ENCODE measurements around the gene CLCN6.

DNA sequence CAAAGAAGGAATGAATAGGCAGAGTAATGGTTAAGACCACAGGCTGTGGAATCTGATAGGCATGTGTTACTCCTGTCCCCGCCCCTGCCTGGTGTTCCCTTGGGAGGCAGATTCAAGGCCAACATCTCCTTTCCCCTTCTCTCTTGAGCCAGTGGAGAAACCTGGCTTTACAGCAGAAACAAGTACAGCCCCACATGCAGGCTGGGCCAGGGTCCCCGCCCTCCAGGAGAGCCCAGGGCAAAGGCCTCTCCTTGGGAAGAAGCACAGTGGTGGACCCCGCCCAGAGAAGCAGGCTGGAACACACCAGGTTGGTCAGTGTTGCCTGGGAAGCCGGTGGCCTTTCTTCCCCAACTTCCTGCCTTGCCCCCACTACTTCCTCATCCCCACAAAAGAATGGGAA lies 37.2 kb upstream of the CLCN6 start:
- TF ChIP-seq CTCF (IDR thresholded peaks at IDR 0.05; ENCODE audit: poor library complexity) (no peak), EZH2 (IDR thresholded peaks at IDR 0.05; ENCODE audit: borderline replicate concordance) (no peak)
